Measurements from ENCODE around the gene PAQR4.

PAQR4 gene

DNA sequence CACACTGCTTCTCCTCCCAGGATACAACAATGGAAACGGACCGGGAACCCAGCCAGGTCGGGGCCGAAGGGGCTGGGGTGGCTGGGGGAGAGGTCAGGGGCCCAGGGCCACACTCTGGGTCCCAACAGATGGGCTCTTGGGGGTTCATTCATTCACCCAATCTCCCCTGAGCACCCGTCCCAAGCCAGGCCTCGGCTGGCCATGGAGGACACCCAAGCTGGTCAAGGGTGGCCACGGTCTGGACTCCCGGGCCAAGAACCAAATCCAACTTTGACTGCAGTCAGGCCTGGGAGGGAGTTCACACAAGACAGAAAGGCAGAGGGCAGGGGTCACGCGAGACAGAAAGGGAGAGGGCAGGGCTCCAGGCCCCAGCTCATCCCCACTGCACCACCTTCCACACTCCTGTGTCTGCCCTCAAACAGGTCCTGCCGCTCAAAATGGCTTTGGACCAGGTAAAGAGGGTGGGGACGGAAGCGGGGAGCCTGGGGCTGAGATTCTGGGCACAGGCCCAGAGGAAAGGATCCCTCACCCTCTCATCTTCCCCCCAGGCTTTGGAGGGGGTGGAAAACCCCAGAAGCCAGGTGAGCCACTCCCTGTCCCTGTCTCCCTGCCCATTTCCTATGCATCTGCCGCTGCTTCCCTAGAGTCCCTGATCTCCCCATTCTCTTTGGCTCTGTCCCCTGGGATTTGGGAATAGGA lies 23.4 kb downstream of the PAQR4 start:
- H3K4me3 ChIP-seq (ENCODE audit: control insufficient read depth, low read depth, low read length), result no peak overlapping the region
- no peak for TF ChIP-seq CTCF (conservative IDR thresholded peaks at IDR 0.05; ENCODE audit: control insufficient read depth, insufficient read depth, low read depth, low read length)
- no peak for DNase-seq (ENCODE audit: low read depth)

GRCh38 chr16:2996298-2996697 lies 27.1 kb downstream of the PAQR4 start:
- TF ChIP-seq CTCF (conservative IDR thresholded peaks at IDR 0.05; ENCODE audit: control insufficient read depth, insufficient read depth, low read depth, low read length), result no peak
- H3K4me3 ChIP-seq (ENCODE audit: control insufficient read depth, low read depth, low read length), result no peak overlapping the region
- no peak for DNase-seq (ENCODE audit: low read depth)

- no peak for TF ChIP-seq CTCF (conservative IDR thresholded peaks at IDR 0.05; ENCODE audit: control insufficient read depth, insufficient read depth, low read depth, low read length)
- DNase-seq (ENCODE audit: low read depth), result no peak
- no peak overlapping the region for H3K4me3 ChIP-seq (ENCODE audit: control insufficient read depth, low read depth, low read length)
These were observed 30.8 kb downstream of the PAQR4 start for GRCh38 chr16:2999929-3000328.

DNA sequence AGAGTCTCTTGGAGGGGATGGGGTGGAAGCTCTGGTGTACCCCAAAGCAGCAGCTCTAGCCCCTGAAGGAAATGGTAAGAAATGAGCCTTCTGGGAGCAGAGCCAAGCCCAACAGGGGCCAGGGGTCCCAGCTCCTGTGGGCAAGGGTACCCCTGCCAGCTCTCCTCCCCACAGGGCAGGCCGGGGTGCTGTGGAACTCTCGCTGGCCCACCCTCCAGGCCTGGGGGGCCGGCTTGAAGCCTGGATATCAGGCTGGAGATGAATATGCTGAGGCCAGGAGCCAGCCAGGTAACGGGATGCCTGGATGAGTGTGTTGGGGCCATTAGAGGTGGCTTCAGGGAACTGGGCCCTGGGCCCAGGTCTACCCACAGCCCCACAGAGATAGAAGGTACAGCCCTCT lies 31.4 kb downstream of the PAQR4 start:
- H3K4me3 ChIP-seq (ENCODE audit: control insufficient read depth, low read depth, low read length), result no peak overlapping the region
- no peak for DNase-seq (ENCODE audit: low read depth)
- no peak for TF ChIP-seq CTCF (conservative IDR thresholded peaks at IDR 0.05; ENCODE audit: control insufficient read depth, insufficient read depth, low read depth, low read length)

DNA sequence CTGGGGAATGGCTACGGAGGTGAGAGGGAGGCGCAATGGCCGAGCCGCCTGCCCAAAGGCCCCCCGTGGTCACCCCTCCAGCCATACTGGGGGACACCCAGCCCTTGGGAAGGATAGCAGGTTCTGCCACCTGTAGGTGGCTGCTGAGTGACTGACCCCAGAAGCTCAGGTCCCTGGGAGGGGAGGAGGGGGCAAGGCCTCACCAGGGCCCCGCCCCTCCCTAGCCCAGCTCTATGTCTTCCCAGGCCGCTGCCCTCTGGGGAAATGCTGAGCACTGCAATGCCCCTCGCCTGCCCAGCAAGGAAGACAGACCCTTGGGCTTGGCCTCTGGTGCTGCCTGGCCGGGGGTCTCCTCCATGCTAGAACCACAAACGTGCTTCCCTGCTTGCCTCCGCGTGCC lies 32.2 kb downstream of the PAQR4 start:
- no peak for TF ChIP-seq CTCF (conservative IDR thresholded peaks at IDR 0.05; ENCODE audit: control insufficient read depth, insufficient read depth, low read depth, low read length)
- no peak overlapping the region for H3K4me3 ChIP-seq (ENCODE audit: control insufficient read depth, low read depth, low read length)
- DNase-seq (ENCODE audit: low read depth), result no peak

- DNase-seq (ENCODE audit: low read depth), result peak; percentile 97
- H3K4me3 ChIP-seq (ENCODE audit: control insufficient read depth, low read depth, low read length), result no peak overlapping the region
- TF ChIP-seq CTCF (conservative IDR thresholded peaks at IDR 0.05; ENCODE audit: control insufficient read depth, insufficient read depth, low read depth, low read length), result peak; percentile 19
These were observed 34.6 kb downstream of the PAQR4 start for GRCh38 chr16:3003582-3004270.
